Upper lobe of right lung (tissue), 1 donor: ENCODE data around the gene E2F3. TPM values are rescaled to one million over a fixed set of nuclear protein-coding genes. Genes with fewer than 3 reads are reported as not detected.

ENCODE experiments used
- ATAC-seq: fragments of 200-7000 bp; cut with Tn5 transposase; one replicate; pipeline ENCODE4 v1.9.1; 2020; ENCODE audit warnings: mild to moderate bottlenecking, moderate library complexity
- DNase-seq: peaks from one replicate; pipeline ENCODE4 v3.0.0-alpha.2; 2020
- H3K27ac ChIP-seq: fragments of 200-600 bp; one replicate; pipeline ENCODE4 v1.8.0; 2022
- H3K27me3 ChIP-seq: fragments of 200-600 bp; one replicate; pipeline ENCODE4 v1.8.0; 2022; ENCODE audit warnings: mild to moderate bottlenecking
- H3K36me3 ChIP-seq: fragments of 200-600 bp; one replicate; pipeline ENCODE4 v1.8.0; 2022
- H3K4me1 ChIP-seq: fragments of 200-600 bp; one replicate; pipeline ENCODE4 v1.8.0; 2022
- H3K4me3 ChIP-seq: fragments of 200-600 bp; one replicate; pipeline ENCODE4 v1.8.0; 2022; ENCODE audit warnings: mild to moderate bottlenecking
- H3K9me3 ChIP-seq: fragments of 200-600 bp; one replicate; pipeline ENCODE4 v1.8.0; 2022
- intact Hi-C: fragments of 100-400 bp; cut with DNase I; formaldehyde crosslinking; loops from one replicate; pipeline ENCODE4 v1.11.0; 2022
- long read RNA-seq: library from polyadenylated mRNA; unstranded; transcript quantifications from one replicate; pipeline ENCODE4 v2.0.0, GENCODE V29; 2021
- total RNA-seq: library from RNA; stranded (reverse); fragmentation: NEBNext Ultra II Directional; extraction: Animal tissue kit (Norgen Biotek cat#: 25700); gene quantifications from one replicate; pipeline ENCODE4 v1.2.1, GENCODE V29; 2021
- TF ChIP-seq, protein P1 (sequence below): fragments of 200-600 bp; IDR thresholded peaks from one replicate; pipeline ENCODE4 v1.8.0; 2022; ENCODE audit warnings: antibody characterized with exemption
- donor health status: DM: no; HTN: yes; CAD: no; lungs with severe emphysema.

Gene E2F3
- 7.8 TPM for total RNA-seq
- long read RNA-seq, partial matches to known transcripts = 0 of 8 reads
- long read RNA-seq, other reads (novel, unspliced or antisense) = 8 of 8 reads

DNA sequence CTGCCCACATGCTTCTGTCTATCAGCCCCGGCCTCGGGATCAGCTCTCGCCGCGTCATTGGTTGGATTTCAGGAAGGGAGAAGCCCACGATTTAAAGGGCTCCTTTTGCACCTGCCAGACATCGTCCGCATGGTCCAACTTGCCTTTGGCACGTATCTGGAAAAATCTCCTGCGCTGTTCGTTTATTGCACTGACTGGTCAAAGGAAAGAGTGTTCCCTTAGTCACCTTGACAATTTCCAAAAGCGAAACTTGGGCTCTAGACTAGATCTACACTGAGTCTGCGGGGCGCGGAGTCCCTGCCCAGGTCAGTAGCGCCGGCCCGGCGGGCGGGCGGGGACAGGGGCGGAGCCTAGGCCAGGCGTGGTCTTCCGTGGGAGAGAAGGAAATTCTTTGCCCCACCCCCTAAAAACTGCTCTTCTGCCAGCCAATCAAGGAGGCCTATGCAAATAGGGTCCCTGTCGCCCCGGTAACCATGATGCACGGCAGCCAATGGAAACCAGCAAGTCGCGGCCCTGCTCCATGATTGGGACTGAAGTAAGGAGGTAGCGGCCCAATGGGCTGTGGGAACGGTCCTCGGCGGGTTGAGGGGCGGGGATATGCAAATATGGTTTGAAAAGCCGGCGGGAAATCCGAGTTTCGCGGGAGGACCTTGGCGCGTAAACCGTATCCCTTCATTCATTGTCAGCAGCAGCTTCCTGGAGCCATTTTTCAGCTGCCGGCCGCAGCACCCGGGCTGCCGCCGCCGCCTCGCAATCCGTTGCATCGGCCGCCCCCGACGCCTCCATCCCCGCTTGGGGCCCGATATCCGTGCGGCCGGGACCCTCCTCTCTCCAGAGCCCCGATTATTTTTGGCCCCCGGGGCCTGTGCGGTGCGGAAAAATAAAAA lies at the start of gene E2F3:
Gene E2F3 (plus strand): TSS at position 675 of the 887 bp plus-strand sequence. CDS start 354 bp downstream, outside the sequence.
- intact Hi-C loops = no loop called here
- no peaks in the 10 kb centered on the region for H3K9me3 ChIP-seq
- DNase-seq (peak; percentile 99), ATAC-seq (peak; percentile 94)
- H3K27ac ChIP-seq = peak within 1 kb of the TSS; percentile 83
- TF ChIP-seq, protein P1, sequence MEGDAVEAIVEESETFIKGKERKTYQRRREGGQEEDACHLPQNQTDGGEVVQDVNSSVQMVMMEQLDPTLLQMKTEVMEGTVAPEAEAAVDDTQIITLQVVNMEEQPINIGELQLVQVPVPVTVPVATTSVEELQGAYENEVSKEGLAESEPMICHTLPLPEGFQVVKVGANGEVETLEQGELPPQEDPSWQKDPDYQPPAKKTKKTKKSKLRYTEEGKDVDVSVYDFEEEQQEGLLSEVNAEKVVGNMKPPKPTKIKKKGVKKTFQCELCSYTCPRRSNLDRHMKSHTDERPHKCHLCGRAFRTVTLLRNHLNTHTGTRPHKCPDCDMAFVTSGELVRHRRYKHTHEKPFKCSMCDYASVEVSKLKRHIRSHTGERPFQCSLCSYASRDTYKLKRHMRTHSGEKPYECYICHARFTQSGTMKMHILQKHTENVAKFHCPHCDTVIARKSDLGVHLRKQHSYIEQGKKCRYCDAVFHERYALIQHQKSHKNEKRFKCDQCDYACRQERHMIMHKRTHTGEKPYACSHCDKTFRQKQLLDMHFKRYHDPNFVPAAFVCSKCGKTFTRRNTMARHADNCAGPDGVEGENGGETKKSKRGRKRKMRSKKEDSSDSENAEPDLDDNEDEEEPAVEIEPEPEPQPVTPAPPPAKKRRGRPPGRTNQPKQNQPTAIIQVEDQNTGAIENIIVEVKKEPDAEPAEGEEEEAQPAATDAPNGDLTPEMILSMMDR = no peak
- H3K4me3 ChIP-seq = peak within 1 kb of the TSS; percentile 67
- H3K27me3 ChIP-seq = no peaks in the 10 kb centered on the region
- H3K36me3 ChIP-seq = no peaks in the 10 kb centered on the region
- peaks cover 8% of the 10 kb centered on the region for H3K4me1 ChIP-seq

DNA sequence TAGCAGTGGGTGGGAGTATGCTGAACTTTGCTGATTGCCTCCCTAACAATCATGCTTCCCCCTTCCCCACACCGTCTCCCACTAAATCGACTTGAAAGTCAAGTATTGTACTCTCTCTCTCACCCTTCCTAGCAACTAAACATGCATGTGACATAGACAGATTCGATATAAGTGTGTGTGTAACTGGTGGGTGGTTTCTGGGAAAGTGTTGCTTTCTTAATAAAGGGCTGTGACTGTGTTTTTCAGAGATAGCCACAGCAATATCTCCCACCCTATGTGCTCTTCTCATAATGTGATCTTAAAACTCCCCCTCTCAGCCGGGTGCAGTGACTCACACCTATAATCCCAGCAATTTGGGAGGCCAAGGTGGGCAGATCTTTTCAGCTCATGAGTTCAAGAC lies 49.3 kb upstream of the E2F3 start:
- Histone ChIP-seq H3K4me3 (no peak overlapping the region), H3K4me1 (no peaks in the 10 kb centered on the region), H3K36me3 (no peaks in the 10 kb centered on the region), H3K9me3 (no peaks in the 10 kb centered on the region), H3K27ac (no peak overlapping the region), H3K27me3 (no peaks in the 10 kb centered on the region)
- ATAC-seq = no peak
- intact Hi-C loops = no loop called here
- no peak for DNase-seq
- TF ChIP-seq, protein P1 = no peak

DNA sequence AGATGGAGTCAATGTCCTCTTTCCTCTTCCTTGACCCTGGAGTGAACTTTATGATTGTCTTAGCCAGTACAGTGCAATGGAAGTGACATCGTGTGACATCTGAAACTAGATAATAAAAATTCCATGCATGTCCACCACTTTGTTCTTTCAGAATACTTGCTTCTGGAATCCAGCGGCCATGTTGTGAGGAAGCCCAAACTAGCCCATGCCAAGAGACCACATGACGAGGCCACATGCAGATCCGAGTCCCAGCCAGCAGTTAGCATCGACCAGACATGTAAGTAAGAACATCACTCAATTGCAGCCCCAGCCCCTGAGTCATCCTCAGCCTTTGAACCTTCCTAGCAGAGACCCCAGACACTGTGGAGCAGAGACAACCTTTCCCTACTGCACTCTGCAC lies 48.5 kb upstream of the E2F3 start:
- H3K27ac ChIP-seq = no peak overlapping the region
- ATAC-seq = no peak
- no peaks in the 10 kb centered on the region for H3K9me3 ChIP-seq
- H3K4me1 ChIP-seq = no peaks in the 10 kb centered on the region
- H3K36me3 ChIP-seq = no peaks in the 10 kb centered on the region
- DNase-seq = no peak
- H3K27me3 ChIP-seq = no peaks in the 10 kb centered on the region
- TF ChIP-seq, protein P1 = no peak
- intact Hi-C loops = no loop called here
- no peak overlapping the region for H3K4me3 ChIP-seq

DNA sequence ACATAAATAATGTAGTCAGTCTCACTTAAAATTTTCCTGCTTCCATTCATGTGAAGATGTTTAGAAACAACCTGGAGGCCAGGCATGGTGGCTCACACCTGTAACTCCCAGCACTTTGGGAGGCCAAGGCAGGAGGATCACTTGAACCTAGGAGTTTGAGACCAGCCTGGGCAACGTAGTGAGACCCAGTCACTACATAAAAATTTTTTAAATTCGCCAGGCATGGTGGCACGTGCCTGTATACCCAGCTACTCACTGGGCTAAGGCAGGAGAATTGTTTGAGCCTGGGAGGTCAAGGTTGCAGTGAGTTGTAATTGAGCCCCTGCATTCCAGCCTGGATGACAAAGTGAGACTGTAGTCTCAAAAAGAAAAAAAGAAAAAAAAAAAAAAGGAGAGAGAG lies 47.3 kb upstream of the E2F3 start:
- Histone ChIP-seq H3K4me3 (no peak overlapping the region), H3K9me3 (no peaks in the 10 kb centered on the region), H3K36me3 (no peaks in the 10 kb centered on the region), H3K27me3 (no peaks in the 10 kb centered on the region), H3K4me1 (no peaks in the 10 kb centered on the region), H3K27ac (no peak overlapping the region)
- DNase-seq (no peak), ATAC-seq (no peak)
- intact Hi-C loops = no loop called here
- TF ChIP-seq, protein P1 = no peak

DNA sequence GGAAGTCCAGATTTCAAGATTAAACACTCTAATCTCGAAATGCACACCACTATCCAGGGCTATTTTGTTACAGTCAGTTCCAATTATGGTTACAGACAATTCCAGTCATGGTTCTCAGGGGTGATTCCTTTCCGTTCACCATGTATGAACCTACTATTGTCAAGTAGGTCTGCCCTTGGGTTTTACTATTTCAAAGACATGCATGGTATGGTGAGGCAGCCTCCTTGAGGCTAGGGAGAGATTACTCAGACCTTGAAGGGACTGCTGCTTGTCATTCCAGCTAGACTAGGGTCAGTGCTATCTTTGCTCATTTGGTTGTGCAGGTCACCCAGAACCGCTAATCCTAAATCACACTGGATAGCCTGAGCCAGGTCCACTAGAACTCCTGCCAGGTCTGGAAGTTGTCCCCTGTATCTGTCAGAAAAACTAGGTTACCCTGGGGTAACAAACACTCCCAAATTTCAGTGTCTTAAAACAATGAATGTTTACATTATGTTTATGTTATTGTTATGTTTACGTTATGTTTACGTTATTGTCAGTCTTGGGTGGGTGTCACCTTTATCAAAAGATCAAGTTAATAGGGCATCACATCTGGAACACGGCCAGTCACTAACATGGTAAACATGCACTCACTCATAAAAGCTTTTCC lies 41.1 kb upstream of the E2F3 start:
- no peaks in the 10 kb centered on the region for H3K4me1 ChIP-seq
- H3K36me3 ChIP-seq = no peaks in the 10 kb centered on the region
- TF ChIP-seq, protein P1 = no peak
- no peak for ATAC-seq
- peaks cover 4% of the 10 kb centered on the region for H3K27me3 ChIP-seq
- intact Hi-C loops = no loop called here
- no peak overlapping the region for H3K27ac ChIP-seq
- no peak overlapping the region for H3K4me3 ChIP-seq
- DNase-seq = no peak
- H3K9me3 ChIP-seq = no peaks in the 10 kb centered on the region
